ENCODE results near the gene MAPKAPK2. TPM values are rescaled to one million over a fixed set of nuclear protein-coding genes. Genes with fewer than 3 reads are reported as not detected.

The MAPKAPK2 gene
- total and polyA plus RNA-seq, 10 donors = 42.2 to 129 (median 94.2) TPM

GRCh38 chr1:206719169-206719839, 34.6 kb downstream of the MAPKAPK2 start:
- WGBS, 5 donors = 61 to 74% (median 71%) methylated on average over 10 of the region's 10 CpGs
- TF ChIP-seq CTCF (IDR thresholded peaks at IDR 0.05 in 8 of 11, conservative IDR thresholded peaks at IDR 0.05 in 3 of 11) = no peak
- peak in 1 of 3 donors; percentile 35 for TF ChIP-seq POLR2AphosphoS5 (IDR thresholded peaks at IDR 0.05)
- intact Hi-C loops (cut with DNase I; ENCODE audit: low total_unique reads) = no loop called here
- no peaks in the 10 kb centered on the region for H3K36me3 ChIP-seq
- no peak overlapping the region for H3K4me3 ChIP-seq
- H3K4me1 ChIP-seq = peaks cover 36 to 100% (median 86%) of the 10 kb centered on the region in 6 donors
- peak overlapping the region in 7 of 8 donors; percentile 11 to 87 (median 63) for H3K27ac ChIP-seq
- H3K27me3 ChIP-seq (replicated peaks in 1 of 7) = no peaks in the 10 kb centered on the region
- no peak for DNase-seq
- H3K9me3 ChIP-seq = no peaks in the 10 kb centered on the region

- H3K9me3 ChIP-seq = no peaks in the 10 kb centered on the region
- no peaks in the 10 kb centered on the region for H3K36me3 ChIP-seq
- H3K27ac ChIP-seq = peak overlapping the region in 1 of 8 donors; percentile 1
- H3K4me1 ChIP-seq = peaks cover 29 to 100% (median 85%) of the 10 kb centered on the region in 6 donors
- no peak for DNase-seq
- 78 to 92% (median 88%) methylated on average over 1 of the region's 1 CpG for WGBS, 5 donors
- H3K27me3 ChIP-seq (replicated peaks in 1 of 7) = no peaks in the 10 kb centered on the region
- H3K4me3 ChIP-seq = no peak overlapping the region
- no peak for TF ChIP-seq POLR2AphosphoS5 (IDR thresholded peaks at IDR 0.05)
- TF ChIP-seq CTCF (IDR thresholded peaks at IDR 0.05 in 8 of 11, conservative IDR thresholded peaks at IDR 0.05 in 3 of 11) = no peak
- TF ChIP-seq POLR2A (IDR thresholded peaks at IDR 0.05) = no peak
- intact Hi-C loops (cut with DNase I; ENCODE audit: low total_unique reads) = loop anchor here (10.0 kb wide), 1 partner anchor 263 kb away; no protein-coding TSS in a partner anchor
Observed at GRCh38 chr1:206721454-206721853, 36.7 kb downstream of the MAPKAPK2 start.

- no peaks in the 10 kb centered on the region for H3K36me3 ChIP-seq
- WGBS, 5 donors = 83 to 86% (median 84%) methylated on average over 17 of the region's 17 CpGs
- no peaks in the 10 kb centered on the region for H3K9me3 ChIP-seq
- H3K27ac ChIP-seq = peak overlapping the region in 1 of 8 donors; percentile 43
- DNase-seq = no peak
- intact Hi-C loops (cut with DNase I; ENCODE audit: low total_unique reads) = loop anchor here (10.0 kb wide), 1 partner anchor 262 kb away; no protein-coding TSS in a partner anchor
- no peaks in the 10 kb centered on the region for H3K27me3 ChIP-seq (replicated peaks in 1 of 7)
- peaks cover 25 to 100% (median 82%) of the 10 kb centered on the region in 6 donors for H3K4me1 ChIP-seq
- no peak overlapping the region for H3K4me3 ChIP-seq
- TF ChIP-seq CTCF (IDR thresholded peaks at IDR 0.05 in 8 of 11, conservative IDR thresholded peaks at IDR 0.05 in 3 of 11) (no peak), POLR2AphosphoS5 (IDR thresholded peaks at IDR 0.05) (peak in 2 of 3 donors; percentile 6 to 42)
Observed at GRCh38 chr1:206722751-206723461, 38.2 kb downstream of the MAPKAPK2 start.

GRCh38 chr1:206723462-206723804, 38.7 kb downstream of the MAPKAPK2 start:
- Histone ChIP-seq H3K27ac (peak overlapping the region in 3 of 8 donors; percentile 23 to 44 (median 43)), H3K36me3 (no peaks in the 10 kb centered on the region), H3K4me1 (peaks cover 22 to 100% (median 82%) of the 10 kb centered on the region in 6 donors), H3K4me3 (no peak overlapping the region), H3K9me3 (no peaks in the 10 kb centered on the region), H3K27me3 (replicated peaks in 1 of 7) (no peaks in the 10 kb centered on the region)
- TF ChIP-seq POLR2A (IDR thresholded peaks at IDR 0.05) (no peak), CTCF (IDR thresholded peaks at IDR 0.05 in 8 of 11, conservative IDR thresholded peaks at IDR 0.05 in 3 of 11) (no peak), POLR2AphosphoS5 (IDR thresholded peaks at IDR 0.05) (no peak)
- 73 to 86% (median 81%) methylated on average over 4 of the region's 4 CpGs for WGBS, 5 donors
- intact Hi-C loops (cut with DNase I; ENCODE audit: low total_unique reads) = loop anchor here (10.0 kb wide), 1 partner anchor 261 kb away; no protein-coding TSS in a partner anchor
- DNase-seq = no peak

Data from spleen (tissue), 11 donors.